ENCODE data around the gene AUNIP. TPM values are rescaled to one million over a fixed set of nuclear protein-coding genes. Genes with fewer than 3 reads are reported as not detected.

The AUNIP gene
- total RNA-seq, 1 donor from 2014 or later: 1.5 TPM

- Histone ChIP-seq H3K27ac (no peak overlapping the region), H3K9me3 (no peaks in the 10 kb centered on the region), H3K4me1 (peaks cover 11% of the 10 kb centered on the region), H3K27me3 (no peaks in the 10 kb centered on the region), H3K4me3 (no peak overlapping the region), H3K36me3 (peaks cover 0 to 4% of the 10 kb centered on the region in 2 donors)
- no peak for DNase-seq (ENCODE audit: extremely low spot score in 2 of 2)
- TF ChIP-seq, protein P1, sequence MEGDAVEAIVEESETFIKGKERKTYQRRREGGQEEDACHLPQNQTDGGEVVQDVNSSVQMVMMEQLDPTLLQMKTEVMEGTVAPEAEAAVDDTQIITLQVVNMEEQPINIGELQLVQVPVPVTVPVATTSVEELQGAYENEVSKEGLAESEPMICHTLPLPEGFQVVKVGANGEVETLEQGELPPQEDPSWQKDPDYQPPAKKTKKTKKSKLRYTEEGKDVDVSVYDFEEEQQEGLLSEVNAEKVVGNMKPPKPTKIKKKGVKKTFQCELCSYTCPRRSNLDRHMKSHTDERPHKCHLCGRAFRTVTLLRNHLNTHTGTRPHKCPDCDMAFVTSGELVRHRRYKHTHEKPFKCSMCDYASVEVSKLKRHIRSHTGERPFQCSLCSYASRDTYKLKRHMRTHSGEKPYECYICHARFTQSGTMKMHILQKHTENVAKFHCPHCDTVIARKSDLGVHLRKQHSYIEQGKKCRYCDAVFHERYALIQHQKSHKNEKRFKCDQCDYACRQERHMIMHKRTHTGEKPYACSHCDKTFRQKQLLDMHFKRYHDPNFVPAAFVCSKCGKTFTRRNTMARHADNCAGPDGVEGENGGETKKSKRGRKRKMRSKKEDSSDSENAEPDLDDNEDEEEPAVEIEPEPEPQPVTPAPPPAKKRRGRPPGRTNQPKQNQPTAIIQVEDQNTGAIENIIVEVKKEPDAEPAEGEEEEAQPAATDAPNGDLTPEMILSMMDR (IDR thresholded peaks at IDR 0.05): no peak
- TF ChIP-seq POLR2AphosphoS5 (IDR thresholded peaks at IDR 0.05; ENCODE audit: insufficient read depth in 1 of 2, low read depth in 1 of 2): no peak
- no peak for TF ChIP-seq POLR2A (IDR thresholded peaks at IDR 0.05)
- intact Hi-C loops (cut with DNase I): no loop called here
These were observed 7.0 kb upstream of the AUNIP start for GRCh38 chr1:25866288-25866687.

- Histone ChIP-seq H3K27me3 (no peaks in the 10 kb centered on the region), H3K36me3 (peaks cover 0 to 4% of the 10 kb centered on the region in 2 donors), H3K4me1 (peaks cover 9% of the 10 kb centered on the region), H3K4me3 (no peak overlapping the region), H3K9me3 (no peaks in the 10 kb centered on the region), H3K27ac (no peak overlapping the region)
- TF ChIP-seq POLR2AphosphoS5 (IDR thresholded peaks at IDR 0.05; ENCODE audit: insufficient read depth in 1 of 2, low read depth in 1 of 2): no peak
- TF ChIP-seq, protein P1 (IDR thresholded peaks at IDR 0.05): no peak
- no peak for TF ChIP-seq POLR2A (IDR thresholded peaks at IDR 0.05)
- intact Hi-C loops (cut with DNase I): no loop called here
- no peak for DNase-seq (ENCODE audit: extremely low spot score in 2 of 2)
These were observed 5.2 kb upstream of the AUNIP start for GRCh38 chr1:25864434-25864833.

DNA sequence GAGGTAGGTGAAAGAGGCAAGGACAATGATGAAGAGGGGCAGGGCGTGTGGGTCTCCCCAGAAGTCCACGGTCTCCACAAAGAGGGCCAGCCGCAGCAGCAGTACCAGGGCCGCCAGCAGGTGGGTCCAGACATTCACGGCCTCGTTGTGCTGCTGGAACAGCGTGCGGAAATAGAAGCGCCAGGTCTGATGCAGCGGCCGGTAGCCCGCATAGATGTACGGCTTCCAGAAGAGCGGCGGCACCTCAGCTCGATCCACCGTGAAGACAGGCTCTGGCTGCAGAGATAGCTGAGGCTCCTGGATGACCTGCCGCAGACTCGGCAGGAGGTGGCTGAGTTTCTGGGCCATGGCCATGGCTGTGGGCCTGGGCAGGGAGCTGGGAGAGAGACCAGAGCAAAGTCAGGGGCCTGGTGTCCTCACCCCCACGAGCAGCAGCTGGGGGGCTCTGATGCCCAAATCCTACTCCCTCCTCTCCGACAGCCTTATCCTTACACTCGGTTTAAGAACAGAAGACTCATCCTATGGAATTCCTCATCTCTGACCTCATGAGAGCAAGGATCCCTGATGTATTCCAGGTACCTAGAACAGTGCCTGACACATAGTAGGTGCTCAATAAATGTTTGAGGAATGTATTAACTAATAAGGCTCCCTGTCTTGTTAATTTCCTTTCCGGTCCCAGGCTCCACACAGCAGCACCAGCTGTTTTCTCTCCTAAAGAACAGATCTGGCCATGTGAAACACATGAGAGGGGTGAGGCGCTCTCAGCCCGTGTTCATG, 4.4 kb upstream of the AUNIP start:
- no peak overlapping the region for H3K4me3 ChIP-seq
- DNase-seq (ENCODE audit: extremely low spot score in 2 of 2): no peak
- H3K27ac ChIP-seq: no peak overlapping the region
- peaks cover 14% of the 10 kb centered on the region for H3K4me1 ChIP-seq
- H3K27me3 ChIP-seq: no peaks in the 10 kb centered on the region
- intact Hi-C loops (cut with DNase I): no loop called here
- peaks cover 0 to 4% of the 10 kb centered on the region in 2 donors for H3K36me3 ChIP-seq
- H3K9me3 ChIP-seq: no peaks in the 10 kb centered on the region
- TF ChIP-seq, protein P1 (IDR thresholded peaks at IDR 0.05): no peak
- TF ChIP-seq POLR2A (IDR thresholded peaks at IDR 0.05) (no peak), POLR2AphosphoS5 (IDR thresholded peaks at IDR 0.05; ENCODE audit: insufficient read depth in 1 of 2, low read depth in 1 of 2) (no peak)

DNA sequence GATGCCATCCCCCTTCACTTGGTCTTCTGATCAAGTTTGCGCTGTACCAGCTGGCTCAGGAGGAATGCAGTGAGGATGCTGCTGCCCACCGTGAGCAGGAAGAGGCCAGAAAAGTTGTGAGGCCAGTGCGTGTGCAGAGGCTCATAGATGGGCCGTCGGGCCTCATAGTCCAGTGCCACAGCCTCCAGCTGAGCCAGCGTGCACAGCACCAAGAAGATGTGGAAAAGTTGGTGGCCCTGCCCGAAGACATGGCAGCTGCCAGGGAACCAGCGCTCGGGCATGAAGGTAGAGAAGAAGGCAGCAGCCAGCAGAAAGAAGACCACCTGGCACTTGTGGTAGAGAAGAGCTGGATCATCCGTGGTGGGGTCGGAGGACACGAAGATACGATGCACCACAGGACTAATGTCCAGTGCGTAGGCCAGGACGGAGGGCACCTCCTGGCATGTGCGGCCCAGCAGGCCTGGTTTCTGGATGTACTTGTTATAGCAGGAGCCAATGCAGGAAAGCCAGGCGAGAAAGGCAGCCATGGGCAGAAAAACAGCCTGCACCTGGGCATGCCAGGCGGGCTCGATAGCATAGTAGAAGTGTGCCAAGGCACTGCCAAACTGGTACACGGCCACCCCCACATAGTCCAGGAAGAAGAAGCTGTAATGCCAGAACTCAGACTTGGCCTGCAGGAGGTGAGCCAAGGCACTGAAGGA, 3.7 kb upstream of the AUNIP start:
- H3K27me3 ChIP-seq: no peaks in the 10 kb centered on the region
- intact Hi-C loops (cut with DNase I): no loop called here
- DNase-seq (ENCODE audit: extremely low spot score in 2 of 2): no peak
- peaks cover 17% of the 10 kb centered on the region for H3K4me1 ChIP-seq
- no peak overlapping the region for H3K4me3 ChIP-seq
- no peak overlapping the region for H3K27ac ChIP-seq
- peaks cover 0 to 4% of the 10 kb centered on the region in 2 donors for H3K36me3 ChIP-seq
- TF ChIP-seq, protein P1 (IDR thresholded peaks at IDR 0.05): no peak
- TF ChIP-seq POLR2A (IDR thresholded peaks at IDR 0.05): no peak
- no peak for TF ChIP-seq POLR2AphosphoS5 (IDR thresholded peaks at IDR 0.05; ENCODE audit: insufficient read depth in 1 of 2, low read depth in 1 of 2)
- H3K9me3 ChIP-seq: no peaks in the 10 kb centered on the region
